Activated CD4-positive, alpha-beta memory T cell treated with anti-CD3 and anti-CD28 coated beads for 36 hours (primary cell): Measurements from ENCODE around the gene GYG1. TPM values are rescaled to one million over a fixed set of nuclear protein-coding genes. Genes with fewer than 3 reads are reported as not detected.

Experiments
- CTCF ChIA-PET: fragments of 350-600 bp; sonication (Branson Sonifier 250); formaldehyde crosslinking; loops from one replicate; lab custom pipeline; 2021; ENCODE audit warnings: antibody characterized with exemption, inconsistent platforms; lab: Charles Lee
- POLR2A ChIA-PET: fragments of 350-600 bp; sonication (Branson Sonifier 250); formaldehyde crosslinking; loops from one replicate; lab custom pipeline; 2021; ENCODE audit warnings: antibody characterized with exemption; lab: Charles Lee
- DNase-seq: peaks from one replicate; pipeline ENCODE4 v3.0.0-alpha.2; 2020
- H3K27ac Mint-ChIP-seq: one replicate; pipeline ENCODE4 v1.8.0; 2021; ENCODE audit warnings: mixed read lengths
- H3K27me3 Mint-ChIP-seq: one replicate; pipeline ENCODE4 v1.8.0; 2021; ENCODE audit warnings: mixed read lengths
- H3K36me3 Mint-ChIP-seq: one replicate; pipeline ENCODE4 v1.8.0; 2021; ENCODE audit warnings: mixed read lengths
- H3K4me1 Mint-ChIP-seq: one replicate; pipeline ENCODE4 v1.8.0; 2021; ENCODE audit warnings: low read depth, mixed read lengths
- H3K4me3 Mint-ChIP-seq: one replicate; pipeline ENCODE4 v1.8.0; 2021; ENCODE audit warnings: mild to moderate bottlenecking, mixed read lengths
- H3K9me3 Mint-ChIP-seq: one replicate; pipeline ENCODE4 v1.8.0; 2021; ENCODE audit warnings: mixed read lengths
- intact Hi-C: fragments of 100-400 bp; cut with micrococcal nuclease; formaldehyde crosslinking; loops from one replicate; pipeline ENCODE4 v1.15.1; 2023
- total RNA-seq, 2 experiments: library from RNA; stranded (reverse); gene quantifications; one replicate each; pipeline ENCODE4 v1.2.3, GENCODE V29; 2021

Gene GYG1
- total RNA-seq, 2 experiments from 2014 or later = 21.5 to 22.1 TPM

- intact Hi-C loops = no loop called here
- Mint-ChIP-seq H3K36me3 (peaks cover 27% of the 10 kb centered on the region), H3K9me3 (no peaks in the 10 kb centered on the region), H3K27me3 (no peaks in the 10 kb centered on the region), H3K4me1 (no peaks in the 10 kb centered on the region), H3K4me3 (no peak overlapping the region), H3K27ac (no peak overlapping the region)
- POLR2A ChIA-PET = no interaction called here
- CTCF ChIA-PET = no interaction called here
- no peak for DNase-seq
Observed at GRCh38 chr3:149058602-149059001, 67.3 kb downstream of the GYG1 start.

DNA sequence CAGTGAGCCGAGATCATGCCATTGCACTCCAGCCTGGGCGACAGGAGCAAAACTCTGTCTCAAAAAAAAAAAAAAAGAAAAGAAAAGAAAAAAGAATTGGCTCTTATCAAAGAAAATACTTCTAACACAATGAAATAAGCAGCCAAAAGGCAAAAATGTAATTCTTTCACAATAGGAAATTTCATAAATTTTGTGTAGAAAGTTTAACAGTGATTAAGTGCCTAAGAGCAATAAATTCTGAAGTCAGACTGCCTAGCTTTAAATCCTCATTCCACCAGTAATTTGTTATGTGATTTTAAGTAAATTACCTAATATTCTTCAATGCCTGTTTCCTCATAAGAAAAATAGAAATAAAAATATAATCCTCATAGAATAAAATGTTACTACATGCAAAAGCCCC, 70.4 kb downstream of the GYG1 start:
- no peak overlapping the region for H3K4me3 Mint-ChIP-seq
- intact Hi-C loops = no loop called here
- H3K9me3 Mint-ChIP-seq = no peaks in the 10 kb centered on the region
- H3K27me3 Mint-ChIP-seq = no peaks in the 10 kb centered on the region
- ChIA-PET CTCF (no interaction called here), POLR2A (no interaction called here)
- DNase-seq = no peak
- H3K27ac Mint-ChIP-seq = no peak overlapping the region
- H3K36me3 Mint-ChIP-seq = peaks cover 13% of the 10 kb centered on the region
- H3K4me1 Mint-ChIP-seq = no peaks in the 10 kb centered on the region

DNA sequence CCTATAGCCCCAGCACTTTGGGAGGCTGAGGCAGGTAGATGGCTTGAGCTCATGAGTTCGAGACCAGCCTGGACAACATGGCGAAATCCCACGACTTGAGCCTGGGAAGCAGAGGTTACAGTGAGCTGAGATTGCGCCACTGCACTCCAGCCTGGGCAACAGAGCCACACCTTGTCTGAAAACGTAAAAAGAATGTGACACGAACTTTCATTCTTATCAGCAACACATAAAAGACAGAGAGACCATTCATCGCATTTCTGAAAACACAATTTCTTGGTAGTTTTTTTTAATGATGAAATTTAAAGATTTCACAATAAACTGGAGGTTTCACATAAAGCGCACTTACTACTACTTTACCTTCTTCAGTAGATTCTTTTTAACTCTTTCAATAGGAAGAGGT, 76.5 kb downstream of the GYG1 start:
- DNase-seq = no peak
- Mint-ChIP-seq H3K9me3 (no peaks in the 10 kb centered on the region), H3K27me3 (no peaks in the 10 kb centered on the region), H3K4me3 (no peak overlapping the region), H3K4me1 (no peaks in the 10 kb centered on the region), H3K27ac (no peak overlapping the region), H3K36me3 (peaks cover 17% of the 10 kb centered on the region)
- CTCF ChIA-PET = no interaction called here
- POLR2A ChIA-PET = no interaction called here
- intact Hi-C loops = no loop called here

Other genes starting within 250 kb of the GYG1 start
- gene CPB1, start 163.7 kb upstream of the GYG1 start, total RNA-seq = not detected
- gene CPA3, start 126.2 kb upstream of the GYG1 start, total RNA-seq = not detected
- gene HLTF, start 95.0 kb downstream of the GYG1 start, total RNA-seq = 10 to 100 TPM; 22.3 to 25.1 TPM
- 10 to 100 TPM; 23.0 to 25.2 TPM for gene HPS3, start 138.1 kb downstream of the GYG1 start, total RNA-seq
- not detected for gene CP, start 230.3 kb downstream of the GYG1 start, total RNA-seq